Diencephalon (tissue), 1 donor: Measurements from ENCODE around the gene FKBP3. TPM values are rescaled to one million over a fixed set of nuclear protein-coding genes. Genes with fewer than 3 reads are reported as not detected.
A peak's percentile ranks its signal among the peaks of the same experiment; 100 is the strongest.

Experiments
- small RNA-seq: library from RNA; depleted of rRNA; stranded (forward); fragments of <200 nt; gene quantifications from one replicate; pipeline ENCODE3, GENCODE V24; 2014
- total RNA-seq: library from RNA; depleted of rRNA; stranded (reverse); fragments of >200 nt; gene quantifications from one replicate; pipeline ENCODE4 v1.2.3, GENCODE V29; 2014

The FKBP3 gene
- 85.3 TPM for total RNA-seq

DNA sequence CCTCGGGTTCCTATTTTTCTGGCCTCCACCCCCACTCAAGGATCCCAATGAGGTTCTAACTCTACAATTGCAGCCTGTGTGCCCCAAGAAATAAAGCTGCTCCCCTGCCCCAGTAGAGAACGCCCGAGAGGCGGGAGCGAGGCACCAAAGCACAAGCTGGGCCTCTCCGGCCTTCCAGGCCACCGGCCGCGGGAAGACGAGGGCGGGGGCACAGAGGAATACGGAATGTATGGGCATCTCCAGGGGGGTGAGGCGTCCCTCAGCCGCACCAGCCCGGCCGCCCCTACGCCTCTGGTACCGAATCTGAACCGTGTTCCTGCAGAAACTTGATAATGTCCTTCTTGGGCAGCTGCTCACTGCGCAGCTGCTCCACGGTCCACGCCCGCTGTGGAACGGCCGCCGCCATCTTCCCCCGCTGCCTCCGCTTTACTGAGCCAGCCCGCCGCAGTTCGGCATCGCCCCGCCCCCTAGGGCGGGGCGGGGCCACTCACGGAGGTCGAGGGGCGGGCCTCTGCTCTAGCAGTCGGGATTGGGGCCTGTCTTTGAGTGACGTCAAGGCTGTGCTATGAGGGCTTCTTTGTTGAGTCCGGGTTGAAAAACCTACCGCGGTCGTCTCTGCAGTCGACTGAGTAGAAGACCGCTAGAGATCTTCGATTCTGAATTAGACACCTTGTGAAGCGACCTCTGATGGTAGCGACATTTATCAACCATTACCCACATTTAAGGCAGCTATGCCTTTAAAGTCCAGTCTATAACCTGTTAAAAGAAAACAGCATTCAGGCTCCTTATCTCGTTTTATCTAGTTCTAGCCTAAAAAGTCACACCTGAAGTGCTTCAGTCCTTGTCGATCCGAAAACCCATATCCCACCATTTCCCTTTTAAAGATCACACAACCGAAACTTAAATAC lies at the start of gene FKBP3:
Gene FKBP3, minus strand, starts transcription at position 431 of the 908 bp plus-strand sequence. Its CDS starts 25 bp downstream, at position 406.

DNA sequence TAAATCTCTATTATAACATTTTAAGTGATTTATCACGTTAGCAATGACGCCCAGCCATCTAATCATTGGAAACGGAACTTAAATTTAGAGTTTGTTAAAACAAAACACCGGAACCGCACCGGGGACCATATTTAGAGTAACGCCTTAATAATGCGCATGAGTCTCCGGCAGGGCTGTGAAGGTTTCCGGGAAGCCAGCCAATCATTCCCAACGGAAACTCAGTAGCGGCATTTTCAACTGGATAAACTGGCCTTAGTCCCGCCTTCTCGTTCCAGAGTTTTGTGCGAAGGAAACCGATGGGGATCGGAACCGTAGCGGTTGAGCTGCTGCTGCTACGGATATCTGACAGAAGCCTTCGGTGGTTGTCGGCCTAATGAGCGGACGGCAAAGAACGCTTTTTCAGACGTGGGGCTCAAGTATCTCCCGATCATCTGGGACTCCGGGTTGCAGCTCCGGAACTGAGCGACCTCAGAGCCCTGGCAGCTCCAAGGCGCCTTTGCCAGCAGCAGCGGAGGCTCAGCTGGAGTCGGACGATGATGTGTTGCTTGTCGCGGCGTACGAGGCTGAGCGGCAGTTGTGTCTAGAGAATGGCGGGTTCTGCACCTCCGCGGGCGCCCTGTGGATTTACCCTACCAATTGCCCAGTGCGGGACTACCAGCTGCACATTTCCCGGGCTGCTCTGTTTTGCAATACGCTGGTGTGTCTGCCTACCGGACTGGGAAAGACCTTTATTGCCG lies 1.5 kb upstream of the FKBP3 start, which contains the start of gene FANCM:
Gene FANCM, plus strand, starts transcription at position 272 of the 737 bp plus-strand sequence. Its CDS starts 102 bp downstream, at position 374.

DNA sequence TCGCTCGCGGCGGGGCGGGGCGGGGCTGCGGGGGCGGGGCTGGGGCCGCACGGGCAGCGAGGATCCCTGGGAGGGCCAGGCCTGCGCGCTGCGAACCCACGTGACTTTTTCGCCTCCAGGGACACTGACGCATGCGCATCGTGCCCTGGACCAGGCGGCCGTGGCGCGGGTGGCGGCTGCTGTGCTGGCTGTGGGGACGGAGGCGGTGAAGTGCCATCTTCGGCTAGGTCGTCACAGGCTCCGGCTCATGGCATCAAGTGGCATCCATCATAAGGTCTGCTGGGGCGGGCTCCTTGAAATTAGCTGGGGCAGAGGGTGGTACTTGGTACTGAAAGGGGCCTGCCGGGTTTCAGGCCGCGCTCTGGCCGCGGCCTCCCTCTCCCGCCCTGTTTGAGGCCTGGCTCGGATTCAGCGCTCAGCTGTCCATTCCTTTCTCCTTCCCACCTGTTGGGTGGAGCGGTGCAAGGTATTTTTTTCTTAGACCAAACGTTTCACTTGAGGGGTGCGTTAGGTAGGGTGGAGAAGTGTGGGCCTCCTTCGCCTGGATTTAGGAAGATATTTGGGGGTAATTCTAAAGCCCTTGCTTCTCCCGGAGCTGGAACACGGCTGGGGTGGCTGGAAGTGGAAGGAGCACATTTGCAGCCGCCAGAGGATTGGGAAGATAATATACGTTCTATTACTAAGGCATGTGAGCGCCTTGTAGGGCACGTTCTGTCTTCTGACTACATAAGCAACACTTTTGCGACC lies 50.1 kb downstream of the FKBP3 start, which contains the start of gene PRPF39:
Gene PRPF39, plus strand, starts transcription at position 141 of the 747 bp plus-strand sequence. CDS start 11,124 bp downstream, outside the sequence.

Small RNAs within 50 kb of the gene (small RNA-seq; reads per million reads assigned to genes)
- gene RF00151: 0.13 reads per million
- 3,913 reads per million, percentile 100 among the genes with 10 or more reads in this experiment for gene SNORD127

Other genes with a start within 250 kb of the FKBP3 start
- gene KLHL28, start 172.5 kb downstream of the FKBP3 start, total RNA-seq: 43.1 TPM
- 71.3 TPM for gene TOGARAM1, start 172.3 kb downstream of the FKBP3 start, total RNA-seq
- gene PRPF39, start 50.4 kb downstream of the FKBP3 start, total RNA-seq: 43.1 TPM
- gene FANCM, start 1.4 kb upstream of the FKBP3 start, total RNA-seq: 13.8 TPM
- gene MIS18BP1, start 118.7 kb upstream of the FKBP3 start, total RNA-seq: 29.5 TPM